Muscle of leg (tissue), 11 donors: ENCODE data around the gene NEGR1. TPM values are rescaled to one million over a fixed set of nuclear protein-coding genes. Genes with fewer than 3 reads are reported as not detected.

ENCODE experiments used
- DNase-seq: peaks from one replicate; pipeline ENCODE4 v3.0.0; 2013
- H3K27ac ChIP-seq: one replicate; pipeline ENCODE4 v1.5.1; 2013; ENCODE audit warnings: mild to moderate bottlenecking, low read length, control low read depth
- H3K27me3 ChIP-seq: one replicate; pipeline ENCODE4 v1.6.1; 2013; ENCODE audit warnings: low read length; ENCODE audit not compliant: control insufficient read depth, insufficient read depth
- H3K36me3 ChIP-seq: one replicate; pipeline ENCODE4 v1.6.1; 2013; ENCODE audit warnings: low read length; ENCODE audit not compliant: control insufficient read depth, insufficient read depth
- H3K4me1 ChIP-seq: one replicate; pipeline ENCODE4 v1.6.1; 2013; ENCODE audit warnings: low read length; ENCODE audit not compliant: control insufficient read depth, insufficient read depth
- H3K4me3 ChIP-seq: one replicate; pipeline ENCODE4 v1.5.1; 2013; ENCODE audit warnings: low read length, control low read depth
- H3K9me3 ChIP-seq: replicated peaks from 2 replicates; pipeline ENCODE4 v1.6.1; 2013; ENCODE audit warnings: low read depth, low read length; ENCODE audit not compliant: control insufficient read depth
- WGBS: methylation state at CpG from one replicate; pipeline ENCODE4 v1.1.5; 2013; ENCODE audit warnings: missing lambda C conversion rate; ENCODE audit not compliant: insufficient coverage; 5-methylcytosine and 5-hydroxymethylcytosine counted together
- polyA plus RNA-seq, 8 donors: library from polyadenylated mRNA; unstranded; fragments of 120-200 nt; gene quantifications; one replicate each; pipeline versions ENCODE4 v1.2.1 to v1.2.3, GENCODE V29; 2013; ENCODE audit warnings: inconsistent platforms in 1 of 8, low replicate concordance in 1 of 8; ENCODE audit not compliant: insufficient read length in 8 of 8, insufficient read depth in 1 of 8
- total RNA-seq: library from RNA; stranded (reverse); fragments of 120-200 nt; gene quantifications from one replicate; pipeline ENCODE4 v1.2.4, GENCODE V29; 2013

The NEGR1 gene
- total and polyA plus RNA-seq, 9 donors = 15.5 to 24.1 (median 22.1) TPM

DNA sequence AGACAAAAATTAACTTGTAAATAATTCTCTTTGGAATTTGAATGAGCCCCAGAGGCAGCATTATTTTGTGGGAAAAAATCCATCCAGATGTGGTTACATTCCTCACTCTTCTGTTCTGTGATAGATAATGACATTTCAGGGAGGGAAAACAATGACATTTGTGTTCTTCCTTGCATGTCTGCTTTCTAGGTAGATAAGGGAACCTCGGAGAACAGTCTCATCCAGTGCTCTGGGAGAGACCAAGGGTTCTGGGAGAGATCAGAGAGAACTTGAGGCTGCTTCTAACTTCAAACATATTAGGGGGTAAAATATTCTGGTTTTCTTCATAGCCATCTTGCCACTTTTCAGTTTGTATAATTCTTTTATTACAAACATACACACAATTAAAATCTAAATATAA lies 269.2 kb downstream of the NEGR1 start:
- WGBS = no CpG with 5 or more reads among the region's 1 CpG
- no peak overlapping the region for H3K27ac ChIP-seq
- no peaks in the 10 kb centered on the region for H3K36me3 ChIP-seq
- H3K27me3 ChIP-seq = no peaks in the 10 kb centered on the region
- no peak overlapping the region for H3K4me3 ChIP-seq
- DNase-seq = no peak
- peaks cover 3% of the 10 kb centered on the region for H3K4me1 ChIP-seq
- no peaks in the 10 kb centered on the region for H3K9me3 ChIP-seq

DNA sequence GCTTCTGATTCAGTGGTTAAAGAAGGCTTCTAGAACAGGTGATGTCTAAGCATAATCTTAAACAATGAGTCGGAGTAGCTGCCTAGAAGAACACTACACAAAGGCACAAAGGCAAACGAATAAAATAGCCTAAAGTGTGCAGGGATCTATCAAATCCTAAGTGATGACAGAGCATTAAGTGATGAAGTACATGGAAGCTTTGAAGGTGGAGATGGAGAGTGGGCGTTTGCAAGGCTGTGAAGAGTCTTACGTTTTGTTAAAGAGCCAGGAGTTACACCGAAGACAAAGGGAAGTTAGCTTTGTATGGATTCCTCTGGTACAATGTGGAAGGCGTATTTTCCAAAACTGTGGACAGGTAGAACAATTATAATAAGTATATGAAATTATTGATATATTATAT lies 270.6 kb downstream of the NEGR1 start:
- no peaks in the 10 kb centered on the region for H3K36me3 ChIP-seq
- WGBS = 86% methylated on average over 2 of the region's 6 CpGs
- H3K4me3 ChIP-seq = no peak overlapping the region
- no peaks in the 10 kb centered on the region for H3K27me3 ChIP-seq
- no peaks in the 10 kb centered on the region for H3K9me3 ChIP-seq
- no peak for DNase-seq
- H3K4me1 ChIP-seq = peaks cover 3% of the 10 kb centered on the region
- H3K27ac ChIP-seq = no peak overlapping the region

DNA sequence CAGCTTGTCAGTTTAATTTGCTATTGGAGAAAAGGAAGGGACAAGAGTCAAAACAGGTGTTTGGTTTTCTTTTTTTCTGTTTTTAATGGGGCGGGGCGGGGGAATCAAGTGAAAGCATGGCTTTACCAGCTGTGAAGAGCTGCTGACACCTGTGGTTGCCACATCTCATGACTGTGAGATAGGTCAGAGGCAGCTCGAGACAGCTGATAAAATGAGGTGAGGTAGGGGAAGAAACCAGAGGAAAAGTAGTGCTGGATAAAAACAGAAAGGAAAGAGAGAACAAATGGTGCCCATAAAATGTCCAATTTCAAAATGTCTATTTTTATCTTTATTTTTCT lies 272.3 kb downstream of the NEGR1 start:
- WGBS = 20% methylated on average over 1 of the region's 3 CpGs
- H3K4me1 ChIP-seq = peaks cover 3% of the 10 kb centered on the region
- H3K36me3 ChIP-seq = no peaks in the 10 kb centered on the region
- H3K4me3 ChIP-seq = no peak overlapping the region
- H3K27ac ChIP-seq = no peak overlapping the region
- H3K9me3 ChIP-seq = no peaks in the 10 kb centered on the region
- no peak for DNase-seq
- H3K27me3 ChIP-seq = no peaks in the 10 kb centered on the region

DNA sequence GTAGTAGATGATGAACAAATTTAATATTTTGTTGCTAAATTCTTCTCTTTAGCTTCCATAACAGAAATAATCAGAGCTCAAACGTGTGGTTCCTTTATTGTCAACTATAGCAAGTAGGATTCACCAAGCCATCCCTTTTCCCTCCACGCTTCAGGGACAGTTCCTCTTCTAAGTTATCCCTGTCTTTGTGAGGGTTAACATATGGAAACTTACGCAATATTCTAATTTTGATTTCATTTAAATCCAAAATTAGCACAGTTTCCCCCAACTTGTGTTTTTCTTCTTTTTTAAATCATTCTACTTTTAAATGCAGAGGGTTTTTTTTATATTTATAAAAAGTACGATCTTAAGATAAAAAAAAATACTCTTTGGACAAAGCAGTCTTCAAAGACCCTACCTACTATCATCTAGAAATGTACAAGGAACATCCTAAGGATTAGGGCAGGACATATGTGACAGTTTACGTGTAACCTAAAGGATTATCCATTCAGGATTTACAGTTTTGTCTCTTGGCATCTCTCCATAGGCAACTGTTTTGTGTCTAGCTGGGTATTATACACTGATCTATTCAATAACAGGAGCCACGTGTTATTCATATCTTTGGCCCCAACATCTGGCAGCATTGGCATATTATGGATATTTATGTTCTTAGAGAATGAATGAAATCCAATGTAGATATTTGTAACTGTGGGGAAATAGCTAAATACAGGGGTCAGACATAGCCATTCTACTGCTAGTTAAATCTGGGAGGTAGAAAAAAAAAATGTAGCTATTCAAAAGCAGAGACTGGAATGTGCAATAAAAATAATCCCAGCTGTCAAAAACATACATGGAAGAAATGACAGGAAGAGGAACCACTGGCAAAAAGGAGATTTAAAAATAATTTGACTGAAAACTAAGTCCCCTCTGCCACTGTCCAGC lies 272.9 kb downstream of the NEGR1 start:
- no peak for DNase-seq
- no CpG with 5 or more reads among the region's 6 CpGs for WGBS
- H3K36me3 ChIP-seq = no peaks in the 10 kb centered on the region
- no peak overlapping the region for H3K27ac ChIP-seq
- no peaks in the 10 kb centered on the region for H3K27me3 ChIP-seq
- no peak overlapping the region for H3K4me3 ChIP-seq
- H3K4me1 ChIP-seq = peaks cover 3% of the 10 kb centered on the region
- H3K9me3 ChIP-seq = no peaks in the 10 kb centered on the region

DNA sequence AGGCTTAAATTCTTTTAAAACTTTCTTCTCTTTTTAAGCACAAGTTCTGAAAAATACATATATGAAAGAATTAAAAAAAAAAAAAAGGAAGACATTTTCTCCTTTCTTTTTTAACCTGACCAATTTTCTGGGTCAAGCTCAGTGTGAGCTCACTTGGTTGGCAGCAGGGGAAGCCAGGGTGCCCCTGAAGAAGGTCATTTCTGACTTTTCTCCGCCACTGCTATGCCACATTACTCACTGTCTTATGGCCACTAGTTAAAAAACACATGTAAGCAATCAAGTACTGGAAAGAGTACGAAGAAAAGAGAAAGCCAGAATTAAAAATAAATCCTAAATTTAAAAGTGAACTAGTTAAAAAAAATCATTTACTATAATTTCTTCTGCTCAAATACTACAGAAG lies 275.0 kb downstream of the NEGR1 start:
- DNase-seq = no peak
- Histone ChIP-seq H3K27ac (no peak overlapping the region), H3K4me1 (peaks cover 3% of the 10 kb centered on the region), H3K36me3 (no peaks in the 10 kb centered on the region), H3K4me3 (no peak overlapping the region), H3K9me3 (no peaks in the 10 kb centered on the region), H3K27me3 (no peaks in the 10 kb centered on the region)
- no CpG with 5 or more reads among the region's 2 CpGs for WGBS

DNA sequence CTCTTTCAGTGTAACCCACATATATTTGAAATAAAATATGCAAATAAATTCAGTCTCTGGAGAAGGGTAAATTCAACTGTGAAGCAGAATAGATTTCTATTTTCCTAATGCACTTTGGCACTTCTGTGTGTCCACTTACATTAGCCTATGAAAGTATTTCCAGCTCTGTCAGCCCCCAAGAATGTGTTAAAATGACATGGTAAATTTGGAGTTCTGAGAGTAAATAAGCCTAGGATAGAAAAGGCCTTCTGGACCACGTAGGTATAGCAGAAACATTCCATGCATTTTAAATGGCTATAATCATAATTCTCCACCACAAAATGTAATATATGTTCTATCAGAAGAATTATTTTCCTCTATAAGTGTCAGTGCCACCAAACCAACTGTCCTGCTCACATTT lies 276.2 kb downstream of the NEGR1 start:
- no CpG with 5 or more reads among the region's 1 CpG for WGBS
- DNase-seq = no peak
- no peak overlapping the region for H3K27ac ChIP-seq
- H3K4me1 ChIP-seq = peaks cover 3% of the 10 kb centered on the region
- H3K27me3 ChIP-seq = no peaks in the 10 kb centered on the region
- no peaks in the 10 kb centered on the region for H3K36me3 ChIP-seq
- H3K4me3 ChIP-seq = no peak overlapping the region
- H3K9me3 ChIP-seq = no peaks in the 10 kb centered on the region

DNA sequence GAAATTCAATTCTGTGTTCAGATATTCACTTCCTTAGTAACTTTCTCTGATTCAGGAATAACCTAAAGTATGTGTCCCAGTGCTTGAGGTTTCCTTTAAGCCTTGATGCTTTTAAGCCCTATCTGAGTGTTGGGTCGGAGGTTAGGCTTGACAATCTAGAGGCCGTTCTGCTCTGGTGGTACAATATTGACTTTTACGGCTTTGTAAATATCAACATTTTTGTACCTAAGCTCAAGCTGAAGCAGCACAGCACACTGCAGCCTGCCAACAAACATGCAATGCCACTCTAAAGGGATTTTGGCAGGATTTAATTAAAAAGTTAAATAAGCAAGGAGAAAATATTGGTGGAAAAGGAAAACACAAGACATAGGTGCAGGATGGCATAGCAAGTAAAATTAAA lies 279.2 kb downstream of the NEGR1 start:
- Histone ChIP-seq H3K4me3 (no peak overlapping the region), H3K9me3 (no peaks in the 10 kb centered on the region), H3K36me3 (no peaks in the 10 kb centered on the region), H3K27ac (no peak overlapping the region), H3K4me1 (no peaks in the 10 kb centered on the region), H3K27me3 (no peaks in the 10 kb centered on the region)
- no CpG with 5 or more reads among the region's 3 CpGs for WGBS
- no peak for DNase-seq

DNA sequence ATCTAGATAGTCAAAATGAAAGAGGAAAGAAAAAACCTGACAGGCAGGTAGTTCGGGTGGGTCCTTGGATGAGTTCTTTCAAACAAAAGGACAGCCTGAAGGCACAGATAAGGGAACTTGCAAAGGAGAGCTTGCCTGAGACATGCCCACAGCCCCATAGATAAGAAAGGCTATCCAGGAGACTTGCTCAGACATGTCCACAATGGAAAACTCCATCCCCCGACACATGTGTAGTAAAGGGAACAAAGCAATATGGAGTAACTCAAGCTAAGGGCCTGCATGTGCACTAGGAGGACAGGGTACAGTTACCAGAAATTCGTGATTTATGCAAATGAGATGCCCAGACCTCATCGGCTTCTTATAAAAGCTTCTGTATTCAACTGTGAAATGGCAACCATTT lies 281.5 kb downstream of the NEGR1 start:
- no peak overlapping the region for H3K27ac ChIP-seq
- no peak overlapping the region for H3K4me3 ChIP-seq
- no peaks in the 10 kb centered on the region for H3K4me1 ChIP-seq
- no peaks in the 10 kb centered on the region for H3K27me3 ChIP-seq
- no peaks in the 10 kb centered on the region for H3K9me3 ChIP-seq
- 69% methylated on average over 3 of the region's 4 CpGs for whole genome bisulfite sequencing
- DNase-seq = no peak
- H3K36me3 ChIP-seq = no peaks in the 10 kb centered on the region

DNA sequence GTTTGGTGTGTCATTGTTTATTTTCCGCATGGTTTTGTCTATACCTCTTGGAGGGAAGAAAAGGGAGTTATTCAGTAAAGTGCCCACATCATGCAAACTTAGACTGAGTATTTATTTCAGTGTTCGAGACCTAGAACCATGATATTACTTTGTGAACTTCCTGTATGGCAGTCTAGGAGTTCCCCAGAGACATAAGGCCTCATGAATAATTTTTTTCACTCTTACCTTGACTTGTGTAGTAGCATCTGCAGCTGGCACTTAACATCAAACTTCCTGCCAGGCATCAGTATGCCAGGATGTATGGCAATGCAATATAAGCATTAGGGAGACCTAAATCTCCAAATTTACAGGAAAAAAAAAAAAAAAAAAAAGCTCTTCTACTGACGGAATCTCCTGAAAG lies 287.7 kb downstream of the NEGR1 start:
- no peak for DNase-seq

DNA sequence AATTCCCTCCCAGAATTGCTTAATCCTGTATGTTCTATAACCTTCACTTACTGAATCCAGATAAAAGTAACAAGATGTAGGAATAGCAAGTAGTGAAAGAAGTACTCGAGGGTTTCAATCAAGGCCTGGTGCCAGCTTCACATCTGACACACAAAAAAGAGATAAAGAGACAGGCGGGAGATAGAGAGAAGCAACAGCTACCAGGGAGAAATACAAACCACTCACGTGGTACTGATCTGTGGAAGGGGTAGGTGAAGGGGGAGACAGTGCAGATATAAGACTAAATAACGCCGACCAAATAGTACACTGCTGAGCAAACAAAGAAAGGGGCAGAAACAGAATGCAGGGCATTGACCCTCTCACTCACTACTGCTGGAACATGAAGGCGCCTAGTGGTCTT lies 295.2 kb downstream of the NEGR1 start:
- Histone ChIP-seq H3K4me3 (no peak overlapping the region), H3K27me3 (no peaks in the 10 kb centered on the region), H3K9me3 (no peaks in the 10 kb centered on the region), H3K27ac (no peak overlapping the region), H3K4me1 (peaks cover 2% of the 10 kb centered on the region), H3K36me3 (no peaks in the 10 kb centered on the region)
- DNase-seq = no peak
- no CpG with 5 or more reads among the region's 6 CpGs for WGBS

More for the DNA sequence above, 287.7 kb downstream of the NEGR1 start:
- H3K36me3 ChIP-seq = no peaks in the 10 kb centered on the region
- no peak overlapping the region for H3K4me3 ChIP-seq
- H3K27me3 ChIP-seq = no peaks in the 10 kb centered on the region
- WGBS = no CpG with 5 or more reads among the region's 3 CpGs
- H3K27ac ChIP-seq = no peak overlapping the region
- no peaks in the 10 kb centered on the region for H3K4me1 ChIP-seq
- no peaks in the 10 kb centered on the region for H3K9me3 ChIP-seq

DNA sequence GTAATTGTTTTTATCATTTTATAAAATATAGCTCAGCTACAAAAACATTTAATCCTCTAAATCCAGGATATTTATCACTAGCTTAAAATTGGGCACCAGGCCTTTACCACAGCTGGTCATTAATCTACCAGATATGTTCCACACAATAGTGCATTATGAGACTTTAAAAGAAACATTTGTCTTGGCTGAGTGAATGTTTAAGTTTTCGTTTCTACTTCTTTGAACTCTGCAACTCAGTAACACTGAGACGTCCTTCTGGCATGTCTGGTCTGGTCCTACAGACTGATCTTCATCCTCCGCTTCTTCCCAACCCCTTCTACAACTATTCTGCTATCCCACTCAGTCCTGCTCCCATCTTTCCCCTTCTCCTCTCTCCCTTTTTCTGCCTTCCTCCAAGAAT lies 296.2 kb downstream of the NEGR1 start:
- 53% methylated on average over 2 of the region's 3 CpGs for WGBS

More for the DNA sequence above, 296.2 kb downstream of the NEGR1 start:
- no peaks in the 10 kb centered on the region for H3K27me3 ChIP-seq
- no peak overlapping the region for H3K4me3 ChIP-seq
- peak; percentile 43 for DNase-seq
- H3K27ac ChIP-seq = no peak overlapping the region
- H3K36me3 ChIP-seq = no peaks in the 10 kb centered on the region
- no peaks in the 10 kb centered on the region for H3K9me3 ChIP-seq
- H3K4me1 ChIP-seq = peaks cover 2% of the 10 kb centered on the region
